NK-92 treated with Interleukin-12 subunit alpha and Interleukin-12 subunit beta, amount 100 ng/mL, for 24 hours (cell line): ENCODE measurements around the gene ZC3H7A.
"Not testable (repeated sequence)": the region's sequence is repeated elsewhere in the genome, so short reads cannot be mapped to it uniquely, and the experiment has no call there.

Source experiments
- DNase-seq: peaks from one replicate; lab custom pipeline; 2025; lab: John Stamatoyannopoulos, UW

Gene ZC3H7A

GRCh38 chr16:11797166-11797956 lies at the start of gene ZC3H7A:
TSS of gene ZC3H7A (minus strand) at chr16:11797258. CDS start at chr16:11782354, 14,904 bp downstream.
- peak; percentile 93 for DNase-seq

- DNase-seq = no peak
Measured at GRCh38 chr16:11844499-11844898, 47.4 kb upstream of the ZC3H7A start.

- no peak for DNase-seq
Measured at GRCh38 chr16:11843861-11844260, 46.8 kb upstream of the ZC3H7A start.

- no peak for DNase-seq
Measured at GRCh38 chr16:11843206-11843605, 46.1 kb upstream of the ZC3H7A start.

GRCh38 chr16:11841026-11841425 lies 44.0 kb upstream of the ZC3H7A start:
- no peak for DNase-seq

GRCh38 chr16:11836650-11837244 lies 39.7 kb upstream of the ZC3H7A start:
- no peak for DNase-seq

- no peak for DNase-seq
Measured at GRCh38 chr16:11835891-11836649, 39.0 kb upstream of the ZC3H7A start.

- DNase-seq = no peak
Measured at GRCh38 chr16:11835309-11835708, 38.3 kb upstream of the ZC3H7A start.

GRCh38 chr16:11833951-11834695 lies 37.1 kb upstream of the ZC3H7A start:
- no peak for DNase-seq

GRCh38 chr16:11828696-11829095 lies 31.6 kb upstream of the ZC3H7A start:
- DNase-seq = no peak

- DNase-seq = not testable (repeated sequence)
Measured at GRCh38 chr16:11825520-11826165, 28.6 kb upstream of the ZC3H7A start.

GRCh38 chr16:11824362-11824761 lies 27.3 kb upstream of the ZC3H7A start:
- DNase-seq = no peak

- not testable (repeated sequence) for DNase-seq
Measured at GRCh38 chr16:11823645-11824044, 26.6 kb upstream of the ZC3H7A start.

GRCh38 chr16:11819798-11820197 lies 22.7 kb upstream of the ZC3H7A start:
- no peak for DNase-seq

- not testable (repeated sequence) for DNase-seq
Measured at GRCh38 chr16:11818970-11819369, 21.9 kb upstream of the ZC3H7A start.

- DNase-seq = no peak
Measured at GRCh38 chr16:11816123-11816522, 19.1 kb upstream of the ZC3H7A start.

GRCh38 chr16:11814800-11815199 lies 17.7 kb upstream of the ZC3H7A start:
- DNase-seq = peak; percentile 11

- DNase-seq = no peak
Measured at GRCh38 chr16:11806721-11807120, 9.7 kb upstream of the ZC3H7A start.

- no peak for DNase-seq
Measured at GRCh38 chr16:11805556-11805955, 8.5 kb upstream of the ZC3H7A start.

- DNase-seq = no peak
Measured at GRCh38 chr16:11801481-11802021, 4.5 kb upstream of the ZC3H7A start.

GRCh38 chr16:11800382-11800718 lies 3.3 kb upstream of the ZC3H7A start:
- DNase-seq = no peak
